ENCODE data around the gene ACTR1B. TPM values are rescaled to one million over a fixed set of nuclear protein-coding genes. Genes with fewer than 3 reads are reported as not detected.

Gene ACTR1B
- polyA plus RNA-seq, 3 donors: 8.9 to 64.4 (median 9.9) TPM

DNA sequence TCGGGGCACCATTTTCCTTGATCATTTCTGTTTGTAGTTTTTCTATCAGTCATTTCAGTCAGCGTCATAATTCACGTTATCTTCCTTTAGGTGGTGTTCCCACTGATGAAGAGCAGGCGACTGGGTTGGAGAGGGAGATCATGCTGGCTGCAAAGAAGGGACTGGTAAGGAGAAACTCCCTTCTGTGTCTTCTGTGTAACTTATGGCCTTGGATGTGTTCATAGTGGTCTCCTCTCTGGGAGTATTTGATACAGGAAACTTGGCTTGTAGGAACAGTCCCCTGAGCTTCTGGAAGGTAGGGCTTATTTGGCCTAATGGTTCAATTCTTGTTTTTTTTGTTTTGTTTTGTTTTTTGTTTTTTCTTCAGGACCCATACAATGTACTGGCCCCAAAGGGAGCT lies 16.9 kb downstream of the ACTR1B start:
- Histone ChIP-seq H3K36me3 (replicated peaks in 1 of 2; ENCODE audit: control insufficient read depth in 1 of 2, insufficient read depth in 2 of 2, low read length in 2 of 2) (peaks cover 21 to 37% of the 10 kb centered on the region in 2 donors), H3K9me3 (replicated peaks in 1 of 2; ENCODE audit: control insufficient read depth in 1 of 2, insufficient read depth in 1 of 2, low read length in 2 of 2) (no peaks in the 10 kb centered on the region), H3K4me2 (replicated peaks; ENCODE audit: extremely low read depth, low read length, poor library complexity, severe bottlenecking) (peak overlapping the region; percentile 84), H4K20me1 (ENCODE audit: insufficient read depth, low read length) (no peaks in the 10 kb centered on the region), H3K79me2 (ENCODE audit: insufficient read depth, low read length) (peaks cover 20% of the 10 kb centered on the region), H3K27me3 (ENCODE audit: control insufficient read depth in 2 of 2, insufficient read depth in 2 of 2, low read length in 2 of 2) (no peaks in the 10 kb centered on the region), H3K4me3 (replicated peaks in 1 of 3; ENCODE audit: low read depth in 2 of 3, low read length in 3 of 3) (peak overlapping the region in 2 of 3 experiments; percentile 52 to 97), H3K27ac (ENCODE audit: low read depth in 1 of 2, low read length in 2 of 2) (peak overlapping the region in 1 of 2 donors; percentile 96), H3K4me1 (ENCODE audit: control insufficient read depth in 1 of 2, insufficient read depth in 2 of 2, low read length in 2 of 2) (peaks cover 19 to 23% of the 10 kb centered on the region in 2 donors), H3K9ac (ENCODE audit: insufficient read depth, low read length, poor library complexity, severe bottlenecking) (peak overlapping the region; percentile 98), H2AFZ (ENCODE audit: insufficient read depth, low read depth, low read length, poor library complexity, severe bottlenecking) (peak overlapping the region; percentile 85)
- peak overlapping the region; percentile 89 to 95 for H3K4me3 Mint-ChIP-seq
- TF ChIP-seq, protein P1, sequence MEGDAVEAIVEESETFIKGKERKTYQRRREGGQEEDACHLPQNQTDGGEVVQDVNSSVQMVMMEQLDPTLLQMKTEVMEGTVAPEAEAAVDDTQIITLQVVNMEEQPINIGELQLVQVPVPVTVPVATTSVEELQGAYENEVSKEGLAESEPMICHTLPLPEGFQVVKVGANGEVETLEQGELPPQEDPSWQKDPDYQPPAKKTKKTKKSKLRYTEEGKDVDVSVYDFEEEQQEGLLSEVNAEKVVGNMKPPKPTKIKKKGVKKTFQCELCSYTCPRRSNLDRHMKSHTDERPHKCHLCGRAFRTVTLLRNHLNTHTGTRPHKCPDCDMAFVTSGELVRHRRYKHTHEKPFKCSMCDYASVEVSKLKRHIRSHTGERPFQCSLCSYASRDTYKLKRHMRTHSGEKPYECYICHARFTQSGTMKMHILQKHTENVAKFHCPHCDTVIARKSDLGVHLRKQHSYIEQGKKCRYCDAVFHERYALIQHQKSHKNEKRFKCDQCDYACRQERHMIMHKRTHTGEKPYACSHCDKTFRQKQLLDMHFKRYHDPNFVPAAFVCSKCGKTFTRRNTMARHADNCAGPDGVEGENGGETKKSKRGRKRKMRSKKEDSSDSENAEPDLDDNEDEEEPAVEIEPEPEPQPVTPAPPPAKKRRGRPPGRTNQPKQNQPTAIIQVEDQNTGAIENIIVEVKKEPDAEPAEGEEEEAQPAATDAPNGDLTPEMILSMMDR (IDR thresholded peaks at IDR 0.05): no peak
- WGBS (ENCODE audit: insufficient coverage): 100% methylated on average over 1 of the region's 4 CpGs
- H3K4me1 Mint-ChIP-seq: peaks cover 20% of the 10 kb centered on the region
- no peaks in the 10 kb centered on the region for H3K9me3 Mint-ChIP-seq
- H3K36me3 Mint-ChIP-seq: peaks cover 30 to 39% of the 10 kb centered on the region in 2 donors
- peak overlapping the region; percentile 41 to 99 (median 97) for H3K27ac Mint-ChIP-seq
- intact Hi-C loops (cut with micrococcal nuclease): loop anchor here (2.0 to 10.0 kb wide), 2 partner anchors 16 to 52 kb away; no protein-coding TSS in a partner anchor
- no peak for DNase-seq
- no peaks in the 10 kb centered on the region for H3K27me3 Mint-ChIP-seq (ENCODE audit: low read depth in 3 of 3)

DNA sequence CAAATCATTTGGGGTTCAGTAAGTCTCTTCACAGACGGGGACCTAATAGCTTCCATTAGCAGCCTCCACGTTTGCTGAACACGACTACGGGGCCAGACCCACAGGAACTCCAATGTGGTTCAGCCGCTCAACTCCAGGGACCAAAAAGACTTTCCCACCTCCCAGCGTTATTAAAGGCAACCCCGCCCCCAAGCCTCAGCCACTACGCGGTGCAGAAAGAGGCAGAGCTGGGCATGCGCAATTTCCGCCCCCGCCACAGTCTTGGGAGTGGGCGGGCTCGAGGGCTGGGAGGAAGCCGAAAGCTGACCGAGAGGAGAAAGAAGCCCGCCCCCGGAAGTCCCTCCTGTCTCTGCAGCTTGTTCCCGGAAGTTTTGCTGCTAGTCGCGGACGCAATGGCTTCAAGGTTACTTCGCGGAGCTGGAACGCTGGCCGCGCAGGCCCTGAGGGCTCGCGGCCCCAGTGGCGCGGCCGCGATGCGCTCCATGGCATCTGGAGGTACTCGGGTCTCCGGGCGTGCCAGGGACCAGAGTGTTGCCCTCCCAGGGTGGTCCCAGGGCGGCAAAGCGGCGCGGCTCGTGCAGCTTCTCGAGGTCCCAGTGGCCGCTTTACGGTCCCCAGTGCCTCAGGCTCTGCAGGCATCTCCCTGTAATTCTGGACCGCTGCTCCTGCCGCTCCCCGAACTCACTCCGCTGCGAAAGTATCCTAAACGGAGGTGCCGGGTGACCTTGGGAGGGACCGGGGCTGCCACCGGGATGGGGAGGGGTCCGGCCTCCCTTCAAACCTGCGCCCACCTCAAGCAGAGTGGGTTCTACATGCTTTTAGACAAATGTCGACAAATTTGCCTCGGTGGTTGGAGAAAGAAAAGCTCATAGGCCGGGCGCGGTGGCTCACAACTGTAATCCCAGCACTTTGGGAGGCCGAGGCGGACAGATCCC lies 17.9 kb downstream of the ACTR1B start, which contains the start of gene COX5B:
TSS of gene COX5B (plus strand) at position 368 of the 935 bp plus-strand sequence. CDS start at position 393, 25 bp downstream.
- 0% methylated on average over 52 of the region's 63 CpGs for WGBS (ENCODE audit: insufficient coverage)
- no peaks in the 10 kb centered on the region for H3K9me3 ChIP-seq (replicated peaks in 1 of 2; ENCODE audit: control insufficient read depth in 1 of 2, insufficient read depth in 1 of 2, low read length in 2 of 2)
- H3K4me3 ChIP-seq (replicated peaks in 1 of 3; ENCODE audit: low read depth in 2 of 3, low read length in 3 of 3): peak within 1 kb of the TSS; percentile 54 to 97 (median 97)
- H4K20me1 ChIP-seq (ENCODE audit: insufficient read depth, low read length): no peaks in the 10 kb centered on the region
- peaks cover 19 to 23% of the 10 kb centered on the region in 2 donors for H3K4me1 ChIP-seq (ENCODE audit: control insufficient read depth in 1 of 2, insufficient read depth in 2 of 2, low read length in 2 of 2)
- DNase-seq: peak; percentile 97 to 99 (median 98)
- intact Hi-C loops (cut with micrococcal nuclease): loop anchor here (2.0 to 10.0 kb wide), 2 partner anchors 17 to 51 kb away; no protein-coding TSS in a partner anchor
- H3K36me3 ChIP-seq (replicated peaks in 1 of 2; ENCODE audit: control insufficient read depth in 1 of 2, insufficient read depth in 2 of 2, low read length in 2 of 2): peaks cover 21 to 37% of the 10 kb centered on the region in 2 donors
- H2AFZ ChIP-seq (ENCODE audit: insufficient read depth, low read depth, low read length, poor library complexity, severe bottlenecking): peak within 1 kb of the TSS; percentile 85
- H3K4me3 Mint-ChIP-seq: peak within 1 kb of the TSS; percentile 89 to 95
- H3K36me3 Mint-ChIP-seq: peaks cover 28 to 36% of the 10 kb centered on the region in 2 donors
- H3K9me3 Mint-ChIP-seq: no peaks in the 10 kb centered on the region
- H3K79me2 ChIP-seq (ENCODE audit: insufficient read depth, low read length): peaks cover 20% of the 10 kb centered on the region
- no peaks in the 10 kb centered on the region for H3K27me3 ChIP-seq (ENCODE audit: control insufficient read depth in 2 of 2, insufficient read depth in 2 of 2, low read length in 2 of 2)
- H3K4me2 ChIP-seq (replicated peaks; ENCODE audit: extremely low read depth, low read length, poor library complexity, severe bottlenecking): peak within 1 kb of the TSS; percentile 84
- H3K9ac ChIP-seq (ENCODE audit: insufficient read depth, low read length, poor library complexity, severe bottlenecking): peak within 1 kb of the TSS; percentile 98
- H3K4me1 Mint-ChIP-seq: peaks cover 20% of the 10 kb centered on the region
- H3K27me3 Mint-ChIP-seq (ENCODE audit: low read depth in 3 of 3): no peaks in the 10 kb centered on the region
- H3K27ac ChIP-seq (ENCODE audit: low read depth in 1 of 2, low read length in 2 of 2): peak within 1 kb of the TSS; percentile 96 to 99
- peak within 1 kb of the TSS; percentile 97 to 99 (median 98) for H3K27ac Mint-ChIP-seq
- TF ChIP-seq, protein P1 (IDR thresholded peaks at IDR 0.05): no peak
